ENCODE data around the gene GANAB. TPM values are rescaled to one million over a fixed set of nuclear protein-coding genes. Genes with fewer than 3 reads are reported as not detected.

The GANAB gene
- total RNA-seq, 1 experiment from 2014 or later = 98.5 TPM

DNA sequence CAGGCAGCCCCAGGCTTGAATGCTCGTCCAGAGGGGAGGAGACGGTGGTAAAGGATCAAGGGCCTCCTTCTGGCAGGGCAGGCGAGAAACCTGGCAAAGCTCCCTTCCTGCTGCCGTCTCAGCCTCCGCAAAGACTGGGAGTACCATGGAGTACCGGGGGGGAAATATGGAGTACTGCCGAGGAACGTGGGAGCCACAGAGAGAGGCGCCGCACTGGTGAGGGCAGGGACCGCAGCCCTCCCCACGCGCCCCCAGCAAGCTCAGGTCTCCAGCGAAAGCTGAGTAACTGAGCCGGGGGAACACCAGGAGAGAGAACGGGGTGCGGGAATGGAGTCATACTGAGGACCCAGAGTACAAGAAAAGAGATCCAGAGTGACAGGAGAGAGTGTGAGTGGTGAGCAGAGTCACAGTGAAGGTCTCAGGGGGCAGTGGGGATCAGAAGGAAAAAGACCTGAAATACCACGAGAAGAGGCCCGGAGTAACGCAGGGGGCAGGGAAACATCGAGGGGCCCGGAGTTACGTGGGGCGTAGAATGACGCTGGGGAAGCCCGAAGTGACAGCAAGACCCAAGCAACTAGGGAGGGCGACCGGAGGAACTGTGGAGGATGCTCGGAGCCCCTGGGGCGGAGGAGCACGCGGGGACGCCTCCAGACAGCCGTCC lies 34.6 kb downstream of the GANAB start:
- H3K9me3 ChIP-seq (ENCODE audit: low read length) = no peaks in the 10 kb centered on the region
- H3K27ac ChIP-seq (ENCODE audit: low read length) = peak overlapping the region; percentile 52
- peak overlapping the region; percentile 99 for H2AFZ ChIP-seq (ENCODE audit: low read length)
- H3K9me2 ChIP-seq (replicated peaks; ENCODE audit: insufficient read depth, low read length) = no peaks in the 10 kb centered on the region
- H3K79me2 ChIP-seq (ENCODE audit: low read length) = no peaks in the 10 kb centered on the region
- no peaks in the 10 kb centered on the region for H3K27me3 ChIP-seq (ENCODE audit: low read length)
- H3K4me2 ChIP-seq (ENCODE audit: low read depth, low read length, poor library complexity, severe bottlenecking) = peak overlapping the region; percentile 80
- peaks cover 17% of the 10 kb centered on the region; the same call in 1 of the 2 replicates for H4K20me1 ChIP-seq (ENCODE audit: insufficient read depth, low read depth, low read length)
- H3K36me3 ChIP-seq (ENCODE audit: insufficient read depth, low read length) = 0 out of 2 replicates have a peak, but pooled peaks cover 1% of the 10 kb centered on the region
- DNase-seq = peak; percentile 86
- peak overlapping the region; percentile 86 for H3K9ac ChIP-seq (ENCODE audit: low read length)
- H3K4me3 ChIP-seq (ENCODE audit: low read length) = peak overlapping the region; percentile 87
- H3K4me1 ChIP-seq (ENCODE audit: low read length) = peaks cover 32% of the 10 kb centered on the region

DNA sequence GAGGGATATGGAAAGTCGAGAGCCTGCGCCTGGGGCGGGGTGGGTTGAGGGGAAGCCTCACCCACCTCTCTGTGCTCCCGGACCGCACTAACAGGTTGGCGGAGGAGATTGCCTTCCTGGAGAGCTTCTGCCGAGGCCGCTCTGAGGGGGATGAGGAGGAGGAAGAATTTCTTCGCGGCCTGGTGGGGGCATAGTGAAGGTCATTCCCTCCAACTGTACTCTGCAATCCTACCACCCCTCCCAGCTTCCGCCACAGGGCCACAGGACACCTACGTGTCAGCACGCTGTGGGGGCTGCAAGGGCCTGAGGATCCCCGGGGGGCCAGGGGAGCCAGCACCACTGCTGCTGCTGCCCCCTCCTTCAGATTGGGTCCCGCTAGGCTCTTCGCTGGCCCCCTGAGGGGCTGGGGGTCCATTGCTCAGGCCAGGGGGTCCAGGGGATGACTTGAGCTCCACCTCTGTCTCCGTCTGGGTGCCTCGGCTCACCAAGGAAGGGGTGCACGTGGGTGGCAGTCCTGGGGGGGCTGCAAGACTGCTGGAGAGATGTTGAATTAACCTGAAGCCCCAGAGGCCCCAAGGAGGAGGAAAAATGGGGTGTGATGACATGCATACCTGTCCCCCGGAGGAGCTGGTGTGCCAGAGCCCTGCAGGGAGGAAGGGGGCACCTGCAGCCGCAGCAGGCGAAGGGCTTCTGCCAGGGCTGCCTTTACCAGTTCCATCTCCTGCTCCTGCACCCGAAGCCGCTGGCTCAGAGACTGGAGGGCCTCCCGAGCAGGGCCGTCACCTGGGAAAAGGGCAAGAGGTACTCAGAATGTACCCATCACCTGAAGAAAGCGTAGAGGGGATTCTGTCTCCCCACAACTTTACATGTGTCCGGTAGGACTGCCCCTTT lies 35.4 kb downstream of the GANAB start:
- Histone ChIP-seq H3K79me2 (ENCODE audit: low read length) (no peaks in the 10 kb centered on the region), H4K20me1 (ENCODE audit: insufficient read depth, low read depth, low read length) (peaks cover 20% of the 10 kb centered on the region; the same call in 1 of the 2 replicates), H3K9me2 (replicated peaks; ENCODE audit: insufficient read depth, low read length) (no peaks in the 10 kb centered on the region), H2AFZ (ENCODE audit: low read length) (0 out of 2 replicates have a peak overlapping the region, but pooled peaks have one; percentile 99), H3K27me3 (ENCODE audit: low read length) (no peaks in the 10 kb centered on the region), H3K36me3 (ENCODE audit: insufficient read depth, low read length) (peaks cover 6% of the 10 kb centered on the region), H3K27ac (ENCODE audit: low read length) (peak overlapping the region; percentile 52; the same call in 1 of the 2 replicates), H3K4me3 (ENCODE audit: low read length) (peak overlapping the region; percentile 87), H3K9me3 (ENCODE audit: low read length) (no peaks in the 10 kb centered on the region), H3K9ac (ENCODE audit: low read length) (peak overlapping the region; percentile 86), H3K4me2 (ENCODE audit: low read depth, low read length, poor library complexity, severe bottlenecking) (peak overlapping the region; percentile 80), H3K4me1 (ENCODE audit: low read length) (peaks cover 34% of the 10 kb centered on the region)
- no peak for DNase-seq

DNA sequence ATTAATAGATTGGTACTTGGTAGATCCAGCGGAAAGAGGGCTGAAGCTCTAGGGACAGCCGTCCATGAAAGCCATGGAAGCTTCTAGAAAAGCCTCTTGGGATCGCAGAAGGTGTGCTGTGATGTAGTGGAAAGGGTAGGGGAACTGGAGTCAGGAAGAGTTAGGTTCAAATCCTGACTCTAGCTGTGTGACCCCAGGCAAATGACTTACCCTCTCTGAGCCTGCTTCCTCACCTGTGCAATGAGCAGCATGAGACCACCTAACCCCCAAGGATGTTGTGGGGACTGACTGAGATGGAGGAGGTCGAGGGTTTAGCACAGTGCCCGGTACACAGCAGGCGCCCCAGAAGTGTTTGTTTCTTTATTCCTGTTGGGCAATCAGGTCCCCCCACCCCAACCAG lies 36.0 kb downstream of the GANAB start:
- H3K36me3 ChIP-seq (ENCODE audit: insufficient read depth, low read length) = peaks cover 13% of the 10 kb centered on the region
- H3K9me2 ChIP-seq (replicated peaks; ENCODE audit: insufficient read depth, low read length) = no peaks in the 10 kb centered on the region
- no peak overlapping the region for H2AFZ ChIP-seq (ENCODE audit: low read length)
- no peaks in the 10 kb centered on the region for H3K79me2 ChIP-seq (ENCODE audit: low read length)
- H3K4me3 ChIP-seq (ENCODE audit: low read length) = no peak overlapping the region
- no peaks in the 10 kb centered on the region for H3K27me3 ChIP-seq (ENCODE audit: low read length)
- H4K20me1 ChIP-seq (ENCODE audit: insufficient read depth, low read depth, low read length) = peaks cover 27% of the 10 kb centered on the region; the same call in 1 of the 2 replicates
- H3K27ac ChIP-seq (ENCODE audit: low read length) = no peak overlapping the region
- DNase-seq = no peak
- H3K9ac ChIP-seq (ENCODE audit: low read length) = no peak overlapping the region
- peaks cover 34% of the 10 kb centered on the region for H3K4me1 ChIP-seq (ENCODE audit: low read length)
- H3K9me3 ChIP-seq (ENCODE audit: low read length) = no peaks in the 10 kb centered on the region
- H3K4me2 ChIP-seq (ENCODE audit: low read depth, low read length, poor library complexity, severe bottlenecking) = peak overlapping the region; percentile 80

DNA sequence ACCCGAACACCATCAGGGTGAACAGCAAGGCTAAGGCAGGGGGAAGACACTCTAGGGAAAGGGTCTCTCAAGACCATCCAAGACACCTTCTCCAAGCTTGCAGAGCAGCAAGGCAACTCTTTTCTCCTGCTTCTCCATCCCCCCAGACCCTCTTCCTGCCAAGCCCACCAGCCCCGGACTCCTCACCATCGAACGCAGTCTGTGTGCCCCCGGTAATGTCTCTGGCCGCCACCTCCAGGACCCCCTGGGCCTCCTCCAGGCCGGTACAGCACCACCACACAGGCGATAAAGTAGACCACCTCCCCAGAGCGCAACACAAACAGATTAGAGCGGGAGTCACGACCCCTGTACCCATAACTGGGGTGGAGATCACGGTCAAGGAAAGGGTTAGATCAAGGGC lies 37.6 kb downstream of the GANAB start:
- no peak overlapping the region for H3K4me3 ChIP-seq (ENCODE audit: low read length)
- H3K9ac ChIP-seq (ENCODE audit: low read length) = no peak overlapping the region
- H3K9me3 ChIP-seq (ENCODE audit: low read length) = no peaks in the 10 kb centered on the region
- peaks cover 14% of the 10 kb centered on the region for H3K36me3 ChIP-seq (ENCODE audit: insufficient read depth, low read length)
- no peaks in the 10 kb centered on the region for H3K9me2 ChIP-seq (replicated peaks; ENCODE audit: insufficient read depth, low read length)
- no peak overlapping the region for H3K27ac ChIP-seq (ENCODE audit: low read length)
- no peak overlapping the region for H2AFZ ChIP-seq (ENCODE audit: low read length)
- no peaks in the 10 kb centered on the region for H3K79me2 ChIP-seq (ENCODE audit: low read length)
- no peak for DNase-seq
- peaks cover 34% of the 10 kb centered on the region for H3K4me1 ChIP-seq (ENCODE audit: low read length)
- no peak overlapping the region for H3K4me2 ChIP-seq (ENCODE audit: low read depth, low read length, poor library complexity, severe bottlenecking)
- peaks cover 28% of the 10 kb centered on the region; the same call in 1 of the 2 replicates for H4K20me1 ChIP-seq (ENCODE audit: insufficient read depth, low read depth, low read length)
- no peaks in the 10 kb centered on the region for H3K27me3 ChIP-seq (ENCODE audit: low read length)

DNA sequence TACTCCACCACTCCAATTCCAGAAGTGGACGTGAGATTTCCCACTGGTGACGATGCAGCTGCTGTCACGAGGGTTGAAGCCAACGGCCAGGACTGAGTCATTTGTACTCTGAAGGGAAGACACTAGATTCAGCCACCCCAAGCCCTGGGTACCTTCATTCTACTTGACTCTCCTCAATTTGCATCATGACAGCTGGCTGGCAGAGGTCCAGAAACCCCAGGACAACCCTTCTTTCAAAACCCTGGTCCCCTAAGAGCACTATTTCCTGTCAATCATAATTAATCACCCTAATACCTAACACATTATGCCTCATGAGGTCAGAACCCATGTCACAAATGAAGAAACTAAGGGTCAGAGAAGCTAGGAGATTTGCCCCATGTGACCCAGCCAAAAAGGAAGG lies 38.7 kb downstream of the GANAB start:
- Histone ChIP-seq H3K27ac (ENCODE audit: low read length) (peak overlapping the region; percentile 36), H4K20me1 (ENCODE audit: insufficient read depth, low read depth, low read length) (peaks cover 28% of the 10 kb centered on the region; the same call in 1 of the 2 replicates), H3K9me2 (replicated peaks; ENCODE audit: insufficient read depth, low read length) (no peaks in the 10 kb centered on the region), H3K79me2 (ENCODE audit: low read length) (no peaks in the 10 kb centered on the region), H3K4me2 (ENCODE audit: low read depth, low read length, poor library complexity, severe bottlenecking) (peak overlapping the region; percentile 61), H3K4me1 (ENCODE audit: low read length) (peaks cover 34% of the 10 kb centered on the region), H3K9me3 (ENCODE audit: low read length) (no peaks in the 10 kb centered on the region), H2AFZ (ENCODE audit: low read length) (no peak overlapping the region), H3K27me3 (ENCODE audit: low read length) (no peaks in the 10 kb centered on the region), H3K36me3 (ENCODE audit: insufficient read depth, low read length) (peaks cover 14% of the 10 kb centered on the region), H3K4me3 (ENCODE audit: low read length) (peak overlapping the region; percentile 28; the same call in 1 of the 2 replicates), H3K9ac (ENCODE audit: low read length) (peak overlapping the region; percentile 42)
- DNase-seq = peak; percentile 97

DNA sequence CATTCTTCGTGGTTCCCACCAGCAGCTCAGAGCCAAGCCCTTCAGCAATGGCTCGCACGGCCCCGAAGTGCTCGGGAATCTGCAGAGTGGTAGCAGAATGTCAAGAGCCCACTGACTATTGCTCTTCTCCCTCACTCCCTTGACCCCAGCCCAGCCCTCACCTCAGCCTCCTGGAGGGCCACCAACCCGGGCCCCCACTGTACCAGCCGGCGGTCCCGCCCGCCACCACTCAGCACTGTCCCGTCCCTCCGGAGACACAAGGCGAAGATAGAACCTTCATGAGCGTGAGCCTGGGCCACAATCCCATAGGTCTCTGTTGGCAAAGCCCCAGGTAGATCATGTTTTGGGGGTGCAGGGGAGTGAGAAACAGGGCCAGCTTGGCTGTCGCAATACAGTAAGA lies 40.5 kb downstream of the GANAB start:
- Histone ChIP-seq H3K4me3 (ENCODE audit: low read length) (no peak overlapping the region), H3K9me2 (replicated peaks; ENCODE audit: insufficient read depth, low read length) (no peaks in the 10 kb centered on the region), H3K4me1 (ENCODE audit: low read length) (peaks cover 28% of the 10 kb centered on the region), H4K20me1 (ENCODE audit: insufficient read depth, low read depth, low read length) (peaks cover 28% of the 10 kb centered on the region; the same call in 1 of the 2 replicates), H3K79me2 (ENCODE audit: low read length) (peaks cover 7% of the 10 kb centered on the region), H3K9me3 (ENCODE audit: low read length) (no peaks in the 10 kb centered on the region), H3K36me3 (ENCODE audit: insufficient read depth, low read length) (peaks cover 14% of the 10 kb centered on the region), H3K27ac (ENCODE audit: low read length) (no peak overlapping the region), H2AFZ (ENCODE audit: low read length) (no peak overlapping the region), H3K9ac (ENCODE audit: low read length) (no peak overlapping the region), H3K4me2 (ENCODE audit: low read depth, low read length, poor library complexity, severe bottlenecking) (no peak overlapping the region), H3K27me3 (ENCODE audit: low read length) (no peaks in the 10 kb centered on the region)
- no peak for DNase-seq

DNA sequence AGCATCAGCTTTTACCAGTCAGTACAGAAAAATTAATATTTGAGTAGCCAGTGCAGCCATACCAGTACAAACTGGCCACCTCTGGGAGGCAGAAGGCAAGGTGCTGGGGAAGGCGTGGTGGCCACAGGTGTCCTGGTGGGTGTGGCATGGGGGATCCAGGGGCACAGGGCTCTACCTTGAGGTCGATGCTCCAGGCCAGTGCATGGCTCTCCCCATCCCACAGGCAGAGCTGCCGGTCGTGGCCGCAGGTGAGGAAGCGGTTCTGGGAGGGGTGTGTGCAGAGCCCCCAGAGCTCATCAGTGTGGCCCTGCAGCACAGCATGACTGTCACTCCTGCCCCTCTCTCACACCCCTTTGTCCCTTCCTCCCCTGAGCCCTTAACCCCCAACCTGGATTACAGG lies 40.9 kb downstream of the GANAB start:
- Histone ChIP-seq H3K9me2 (replicated peaks; ENCODE audit: insufficient read depth, low read length) (no peaks in the 10 kb centered on the region), H3K4me3 (ENCODE audit: low read length) (no peak overlapping the region), H3K9me3 (ENCODE audit: low read length) (no peaks in the 10 kb centered on the region), H3K79me2 (ENCODE audit: low read length) (peaks cover 11% of the 10 kb centered on the region), H3K4me1 (ENCODE audit: low read length) (peaks cover 26% of the 10 kb centered on the region), H3K27ac (ENCODE audit: low read length) (no peak overlapping the region), H3K27me3 (ENCODE audit: low read length) (no peaks in the 10 kb centered on the region), H3K4me2 (ENCODE audit: low read depth, low read length, poor library complexity, severe bottlenecking) (no peak overlapping the region), H3K36me3 (ENCODE audit: insufficient read depth, low read length) (peaks cover 14% of the 10 kb centered on the region), H4K20me1 (ENCODE audit: insufficient read depth, low read depth, low read length) (peaks cover 28% of the 10 kb centered on the region; the same call in 1 of the 2 replicates), H2AFZ (ENCODE audit: low read length) (no peak overlapping the region), H3K9ac (ENCODE audit: low read length) (no peak overlapping the region)
- DNase-seq = no peak
